ENCODE measurements around the gene MYLK2.

The MYLK2 gene

GRCh38 chr20:31840906-31841816 lies 22.0 kb downstream of the MYLK2 start:
- TF ChIP-seq TSHZ2 (CRISPR knock-in tag; IDR thresholded peaks at IDR 0.05) (no peak), ARNTL (CRISPR knock-in tag; IDR thresholded peaks at IDR 0.05; ENCODE audit: borderline replicate concordance, low read depth) (no peak), OSR1 (CRISPR knock-in tag; IDR thresholded peaks at IDR 0.05) (no peak), SNAI2 (CRISPR knock-in tag; IDR thresholded peaks at IDR 0.05) (no peak), ISL1 (CRISPR knock-in tag; IDR thresholded peaks at IDR 0.05) (no peak), TCF4 (CRISPR knock-in tag; IDR thresholded peaks at IDR 0.05; ENCODE audit: borderline replicate concordance) (no peak), ZC3H10 (CRISPR knock-in tag; IDR thresholded peaks at IDR 0.05) (no peak), RARB (CRISPR knock-in tag; IDR thresholded peaks at IDR 0.05) (no peak), PPARA (CRISPR knock-in tag; IDR thresholded peaks at IDR 0.05; ENCODE audit: borderline replicate concordance) (no peak), CSRNP3 (CRISPR knock-in tag; IDR thresholded peaks at IDR 0.05) (no peak), BACH2 (CRISPR knock-in tag; IDR thresholded peaks at IDR 0.05; ENCODE audit: borderline replicate concordance) (no peak), POU6F1 (CRISPR knock-in tag; IDR thresholded peaks at IDR 0.05; ENCODE audit: borderline replicate concordance, low read depth) (no peak)

GRCh38 chr20:31841928-31842327 lies 22.8 kb downstream of the MYLK2 start:
- TF ChIP-seq RARB (CRISPR knock-in tag; IDR thresholded peaks at IDR 0.05) (no peak), ZFP30 (CRISPR knock-in tag; IDR thresholded peaks at IDR 0.05) (no peak), ARNTL (CRISPR knock-in tag; IDR thresholded peaks at IDR 0.05; ENCODE audit: borderline replicate concordance, low read depth) (no peak), TOX (CRISPR knock-in tag; IDR thresholded peaks at IDR 0.05; ENCODE audit: borderline replicate concordance) (no peak)
- ATAC-seq = peak; percentile 53

More at GRCh38 chr20:31840906-31841816, 22.0 kb downstream of the MYLK2 start:
- no peak for ATAC-seq

GRCh38 chr20:31842471-31843157 lies 23.5 kb downstream of the MYLK2 start:
- ATAC-seq = peak; percentile 51
- TF ChIP-seq SNAI2 (CRISPR knock-in tag; IDR thresholded peaks at IDR 0.05) = no peak
- TF ChIP-seq CREB5 (CRISPR knock-in tag; IDR thresholded peaks at IDR 0.05; ENCODE audit: low read depth) = no peak
- no peak for TF ChIP-seq ESRRG (CRISPR knock-in tag; IDR thresholded peaks at IDR 0.05)
- TF ChIP-seq RARB (CRISPR knock-in tag; IDR thresholded peaks at IDR 0.05) = no peak
- TF ChIP-seq ZNF70 (CRISPR knock-in tag; IDR thresholded peaks at IDR 0.05) = no peak
- no peak for TF ChIP-seq ZFP3 (CRISPR knock-in tag; IDR thresholded peaks at IDR 0.05)
- no peak for TF ChIP-seq CSDC2 (CRISPR knock-in tag; IDR thresholded peaks at IDR 0.05)
- TF ChIP-seq BACH2 (CRISPR knock-in tag; IDR thresholded peaks at IDR 0.05; ENCODE audit: borderline replicate concordance) = no peak
- no peak for TF ChIP-seq CSRNP3 (CRISPR knock-in tag; IDR thresholded peaks at IDR 0.05)
- no peak for TF ChIP-seq GLIS3 (CRISPR knock-in tag; IDR thresholded peaks at IDR 0.05)
- TF ChIP-seq PPARA (CRISPR knock-in tag; IDR thresholded peaks at IDR 0.05; ENCODE audit: borderline replicate concordance) = no peak
- no peak for TF ChIP-seq ZFP30 (CRISPR knock-in tag; IDR thresholded peaks at IDR 0.05)
- TF ChIP-seq ISL1 (CRISPR knock-in tag; IDR thresholded peaks at IDR 0.05) = no peak
- no peak for TF ChIP-seq POU6F1 (CRISPR knock-in tag; IDR thresholded peaks at IDR 0.05; ENCODE audit: borderline replicate concordance, low read depth)
- TF ChIP-seq TOX (CRISPR knock-in tag; IDR thresholded peaks at IDR 0.05; ENCODE audit: borderline replicate concordance) = no peak
- TF ChIP-seq PATZ1 (CRISPR knock-in tag; IDR thresholded peaks at IDR 0.05; ENCODE audit: borderline replicate concordance) = no peak
- no peak for TF ChIP-seq ZC3H10 (CRISPR knock-in tag; IDR thresholded peaks at IDR 0.05)

All from SK-N-SH treated with all-trans-retinoic acid at 6 μM for 48 hours (cell line).